ENCODE results near the gene TXNDC2. TPM values are rescaled to one million over a fixed set of nuclear protein-coding genes. Genes with fewer than 3 reads are reported as not detected.

The TXNDC2 gene
- total RNA-seq, 1 experiment from 2014 or later, result 0.28 TPM

GRCh38 chr18:9890196-9890595, 4.4 kb downstream of the TXNDC2 start:
- no peak overlapping the region for H2BK20ac ChIP-seq (ENCODE audit: low read depth, low read length, poor library complexity, severe bottlenecking)
- no peak overlapping the region for H3K4me2 ChIP-seq (ENCODE audit: insufficient read depth, insufficient read length, low read length)
- H4K5ac ChIP-seq (ENCODE audit: insufficient read length, low read depth, low read length), result no peak overlapping the region
- H3K56ac ChIP-seq (ENCODE audit: insufficient read length, low read depth, low read length), result no peak overlapping the region
- Mint-ChIP-seq H3K36me3 (ENCODE audit: insufficient read depth in 1 of 3, low read depth in 3 of 3) (no peaks in the 10 kb centered on the region; a peak in 1 of 7 replicates), H3K4me1 (0 out of 4 replicates have a peak, but pooled peaks cover 0 to 2% of the 10 kb centered on the region in 2 experiments), H3K27me3 (ENCODE audit: low read depth) (no peaks in the 10 kb centered on the region), H3K4me3 (no peak overlapping the region), H3K27ac (no peak overlapping the region), H3K9me3 (no peaks in the 10 kb centered on the region; a peak in 1 of 5 replicates)
- H2AFZ ChIP-seq (ENCODE audit: low read length), result no peak overlapping the region
- H3K27ac ChIP-seq (ENCODE audit: insufficient read length, low read depth, low read length), result no peak overlapping the region
- no peak overlapping the region for H4K91ac ChIP-seq (ENCODE audit: insufficient read length, low read depth, low read length)
- no peak for DNase-seq
- H3K14ac ChIP-seq (ENCODE audit: insufficient read depth, low read length), result no peak overlapping the region
- no peak overlapping the region for H3K9ac ChIP-seq (ENCODE audit: extremely low read depth, insufficient read length, low read length)
- H3K23me2 ChIP-seq (ENCODE audit: insufficient read length, low read depth, low read length, poor library complexity, severe bottlenecking), result no peaks in the 10 kb centered on the region
- H3K79me1 ChIP-seq (ENCODE audit: insufficient read depth, low read depth, low read length, poor library complexity, severe bottlenecking), result no peaks in the 10 kb centered on the region
- no peak overlapping the region for H3K18ac ChIP-seq (ENCODE audit: insufficient read length, low read depth, low read length)
- H2BK120ac ChIP-seq (ENCODE audit: low read depth, low read length, poor library complexity, severe bottlenecking), result no peak overlapping the region
- no peak overlapping the region for H3T11ph ChIP-seq (ENCODE audit: low read length)
- WGBS (ENCODE audit: extremely low coverage, insufficient read length, low lambda C conversion rate), result no CpG with 5 or more reads among the region's 5 CpGs
- H2BK12ac ChIP-seq (ENCODE audit: insufficient read length, low read depth, low read length), result no peak overlapping the region
- no peak overlapping the region for H3K23ac ChIP-seq (ENCODE audit: insufficient read length, low read depth, low read length)
- H3K9me3 ChIP-seq (ENCODE audit: control insufficient read depth, low read depth, low read length), result no peaks in the 10 kb centered on the region
- no peak overlapping the region for H4K8ac ChIP-seq (replicated peaks; ENCODE audit: insufficient read length, low read depth, low read length)
- no peak overlapping the region for H3K4ac ChIP-seq (ENCODE audit: low read depth, low read length)
- H4K20me1 ChIP-seq (ENCODE audit: control insufficient read depth, insufficient read depth, insufficient read length), result no peaks in the 10 kb centered on the region
- no peaks in the 10 kb centered on the region for H3K27me3 ChIP-seq (ENCODE audit: insufficient read depth, low read length)
- TF ChIP-seq CTCF (conservative IDR thresholded peaks at IDR 0.05), result no peak
- no peak overlapping the region for H2AK5ac ChIP-seq (ENCODE audit: insufficient read length, low read length)
- no peak overlapping the region for H2BK5ac ChIP-seq (ENCODE audit: insufficient read length, low read length)
- H2BK15ac ChIP-seq (ENCODE audit: low read depth, low read length), result no peak overlapping the region
- no peaks in the 10 kb centered on the region for H3K4me1 ChIP-seq (ENCODE audit: insufficient read depth, low read length)
- H3K79me2 ChIP-seq (ENCODE audit: insufficient read depth, low read length), result no peaks in the 10 kb centered on the region

Data from H9 (cell line).